COLO668 (cell line): ENCODE measurements around the gene GABRD.
A peak's percentile ranks its signal among the peaks of the same experiment; 100 is the strongest.
"Not testable (repeated sequence)": the region's sequence is repeated elsewhere in the genome, so short reads cannot be mapped to it uniquely, and the experiment has no call there.

Experiments used
- DNase-seq: peaks from one replicate; lab custom pipeline; 2025; ENCODE audit not compliant: unreplicated experiment; lab: John Stamatoyannopoulos, UW

Gene GABRD

DNA sequence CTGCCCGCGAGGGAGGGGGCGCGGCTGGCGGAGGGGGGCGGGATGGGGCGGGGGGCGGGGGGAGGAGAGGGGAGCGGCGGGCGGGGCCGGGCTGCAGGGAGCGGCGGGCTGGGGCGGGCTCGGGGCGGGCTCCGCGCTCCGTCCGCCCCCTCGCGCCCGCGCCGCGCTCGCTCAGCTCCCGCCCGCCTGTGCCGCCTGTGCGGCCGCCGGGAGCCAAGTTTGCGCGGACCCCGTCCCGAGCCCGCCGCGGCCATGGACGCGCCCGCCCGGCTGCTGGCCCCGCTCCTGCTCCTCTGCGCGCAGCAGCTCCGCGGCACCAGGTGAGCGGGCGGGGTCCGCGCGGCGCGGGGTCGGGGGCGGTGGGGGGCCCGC lies at the start of gene GABRD:
Gene GABRD (plus strand): TSS at position 174 of the 372 bp plus-strand sequence. CDS start 79 bp downstream, at position 253.
- DNase-seq = peak; percentile 53

DNA sequence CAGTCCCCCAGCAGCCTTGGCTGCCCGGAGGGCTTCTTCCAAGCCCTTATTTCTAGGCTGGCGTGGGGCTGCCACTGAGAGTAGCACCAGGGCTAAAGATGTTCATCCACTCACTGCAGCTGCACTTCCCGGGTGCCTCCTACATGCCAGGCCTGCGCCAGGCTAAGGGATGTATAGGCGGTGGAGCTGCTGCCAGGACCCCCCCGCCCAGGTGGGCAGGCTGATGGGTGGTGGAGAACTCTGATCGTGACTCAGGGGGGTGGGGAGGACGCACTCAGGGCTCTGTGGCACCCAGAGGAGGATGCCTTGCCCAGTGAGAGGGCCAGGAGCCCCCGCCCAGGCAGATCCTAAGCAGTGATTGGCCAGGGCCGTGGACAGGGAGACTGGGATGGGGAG lies 49.6 kb upstream of the GABRD start:
- no peak for DNase-seq

DNA sequence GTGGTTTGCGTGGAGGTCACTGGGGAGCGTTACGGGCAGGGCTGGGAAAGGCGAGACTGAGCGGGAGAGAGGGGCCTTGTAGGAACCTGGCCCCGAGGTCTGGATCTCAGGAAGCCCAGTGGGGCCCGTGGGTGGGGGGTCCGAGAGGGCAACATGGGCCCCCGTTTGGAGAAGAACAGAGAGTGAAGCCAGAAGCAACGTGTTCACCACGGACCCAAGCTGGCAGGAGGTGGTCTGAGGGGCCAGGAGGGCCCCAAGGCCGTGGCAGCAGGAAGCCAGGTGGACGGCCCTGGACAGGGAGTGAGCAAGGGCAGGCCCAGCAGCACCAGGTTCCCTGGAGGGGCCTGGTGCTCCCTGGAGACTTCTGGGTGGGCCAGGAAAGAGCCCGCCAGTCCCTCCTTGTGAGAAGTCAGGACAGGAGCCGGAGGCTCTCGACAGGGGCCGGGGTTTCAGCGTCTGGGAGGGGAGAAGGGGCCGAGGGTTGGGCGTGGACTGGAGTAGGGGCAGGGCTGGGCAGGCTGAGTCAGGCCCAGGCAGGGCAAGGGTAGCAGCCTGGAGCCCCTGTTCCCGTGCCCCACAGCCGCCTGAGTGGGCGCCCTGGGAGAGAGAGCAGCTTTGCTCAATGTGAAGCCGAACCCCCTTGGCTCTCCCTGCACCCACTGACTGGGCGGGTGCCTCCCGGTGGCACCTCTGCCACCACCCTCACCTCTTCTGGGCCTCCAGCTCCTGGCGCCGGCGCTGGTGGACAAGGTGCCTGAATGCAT lies 49.0 kb upstream of the GABRD start:
- no peak for DNase-seq

DNA sequence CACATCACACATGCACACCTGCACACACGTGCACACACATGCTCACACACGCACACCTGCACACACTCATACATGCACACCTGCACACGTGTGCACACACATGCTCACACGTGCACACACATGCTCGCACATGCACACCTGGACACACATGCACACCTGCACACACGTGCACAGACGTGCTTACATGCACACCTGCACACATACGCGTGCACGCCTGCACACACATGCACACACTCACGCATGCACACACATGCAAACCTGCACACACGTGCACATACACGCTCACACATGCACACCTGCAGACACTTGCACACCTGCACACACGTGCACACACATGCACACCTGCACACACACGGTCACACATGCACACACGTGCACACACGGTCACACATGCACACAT lies 48.1 kb upstream of the GABRD start:
- no peak for DNase-seq

- DNase-seq = no peak
These were observed 47.5 kb upstream of the GABRD start for GRCh38 chr1:1971688-1972087.

DNA sequence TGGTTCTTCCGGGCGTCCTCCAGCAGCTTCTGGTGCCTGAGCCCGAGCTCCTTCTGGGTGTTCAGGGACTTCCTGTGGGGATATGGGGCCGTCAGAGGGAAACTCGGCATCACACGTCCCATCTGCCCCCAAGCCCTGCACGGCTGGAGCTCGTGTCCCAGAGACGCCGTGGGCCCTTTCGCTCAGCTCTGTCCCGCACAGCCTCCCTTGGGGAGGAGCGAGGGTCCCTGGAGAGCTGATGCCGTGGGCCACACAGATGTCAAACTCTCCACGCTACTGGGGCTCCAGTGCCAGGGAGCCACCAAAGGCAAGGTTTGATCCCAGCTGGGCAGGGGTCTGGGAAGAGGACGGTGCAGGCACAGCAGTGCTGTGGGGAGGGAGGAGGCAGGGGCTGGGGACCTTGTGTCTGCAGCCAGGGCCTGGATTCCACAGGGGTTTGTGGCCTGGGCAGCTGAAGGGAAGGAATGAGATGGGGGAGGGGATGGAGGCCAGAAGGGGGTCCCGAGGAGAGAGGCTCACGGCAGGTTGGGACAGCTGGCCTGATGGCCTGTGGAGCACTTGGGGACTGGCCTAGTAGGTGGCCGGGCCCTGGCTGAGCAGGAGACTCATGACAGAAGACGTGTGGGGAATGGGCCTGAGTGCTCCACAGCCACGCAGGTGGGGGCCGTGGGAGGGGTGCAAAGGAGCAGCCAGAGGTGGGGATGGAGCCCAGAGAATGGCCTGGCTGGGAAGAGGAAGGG lies 46.0 kb upstream of the GABRD start:
- no peak for DNase-seq

- peak; percentile 66 for DNase-seq
These were observed 45.2 kb upstream of the GABRD start for GRCh38 chr1:1973716-1974642.

GRCh38 chr1:1974834-1975233 lies 44.3 kb upstream of the GABRD start:
- no peak for DNase-seq

DNA sequence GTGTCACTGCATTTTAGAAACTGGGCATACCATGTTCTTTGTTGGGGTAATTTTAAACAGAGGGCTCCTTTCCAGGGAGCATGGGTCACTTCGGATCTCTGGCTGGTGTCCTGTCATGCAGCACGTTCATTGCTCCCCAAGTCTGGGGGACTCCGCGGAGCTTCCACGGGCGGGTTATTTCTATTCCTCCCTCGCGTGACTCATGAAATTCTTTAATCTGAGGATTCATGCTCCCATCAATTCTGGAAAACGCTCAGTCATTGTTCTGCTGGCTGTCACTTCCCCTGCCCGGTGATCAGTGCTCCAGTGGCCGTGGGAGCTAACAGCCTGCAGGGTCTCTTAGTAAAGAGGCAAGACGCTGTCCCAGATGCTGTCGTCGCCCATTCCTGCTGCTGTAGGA lies 43.6 kb upstream of the GABRD start:
- DNase-seq = no peak

GRCh38 chr1:1976031-1976430 lies 43.1 kb upstream of the GABRD start:
- no peak for DNase-seq

- DNase-seq = no peak
These were observed 41.0 kb upstream of the GABRD start for GRCh38 chr1:1978108-1978507.

GRCh38 chr1:1978690-1979481 lies 40.3 kb upstream of the GABRD start:
- not testable (repeated sequence) for DNase-seq

DNA sequence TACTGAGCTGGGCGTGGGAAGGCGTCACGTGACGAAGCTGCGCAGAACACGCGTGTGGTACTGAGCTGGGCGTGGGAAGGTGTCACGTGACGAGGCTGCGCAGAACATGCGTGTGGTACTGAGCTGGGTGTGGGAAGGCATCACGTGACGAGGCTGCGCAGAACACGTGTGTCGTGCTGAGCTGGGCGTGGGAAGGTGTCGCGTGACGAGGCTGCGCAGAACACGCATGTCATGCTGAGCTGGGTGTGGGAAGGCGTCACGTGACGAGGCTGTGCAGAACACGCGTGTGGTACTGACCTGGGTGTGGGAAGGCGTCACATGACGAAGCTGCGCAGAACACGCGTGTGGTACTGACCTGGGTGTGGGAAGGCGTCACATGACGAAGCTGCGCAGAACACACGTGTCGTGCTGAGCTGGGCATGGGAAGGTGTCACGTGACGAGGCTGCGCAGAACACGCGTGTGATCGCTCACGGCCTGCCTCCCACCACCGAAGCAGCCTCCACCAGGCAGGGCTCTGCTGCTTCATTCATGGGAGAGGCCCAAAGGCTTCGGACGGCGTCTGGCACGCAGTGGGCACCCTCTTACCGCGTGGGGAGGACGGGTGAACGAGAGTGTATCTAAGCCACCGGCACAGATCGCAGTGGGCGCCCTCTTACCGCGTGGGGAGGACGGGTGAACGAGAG lies 39.5 kb upstream of the GABRD start:
- no peak for DNase-seq

DNA sequence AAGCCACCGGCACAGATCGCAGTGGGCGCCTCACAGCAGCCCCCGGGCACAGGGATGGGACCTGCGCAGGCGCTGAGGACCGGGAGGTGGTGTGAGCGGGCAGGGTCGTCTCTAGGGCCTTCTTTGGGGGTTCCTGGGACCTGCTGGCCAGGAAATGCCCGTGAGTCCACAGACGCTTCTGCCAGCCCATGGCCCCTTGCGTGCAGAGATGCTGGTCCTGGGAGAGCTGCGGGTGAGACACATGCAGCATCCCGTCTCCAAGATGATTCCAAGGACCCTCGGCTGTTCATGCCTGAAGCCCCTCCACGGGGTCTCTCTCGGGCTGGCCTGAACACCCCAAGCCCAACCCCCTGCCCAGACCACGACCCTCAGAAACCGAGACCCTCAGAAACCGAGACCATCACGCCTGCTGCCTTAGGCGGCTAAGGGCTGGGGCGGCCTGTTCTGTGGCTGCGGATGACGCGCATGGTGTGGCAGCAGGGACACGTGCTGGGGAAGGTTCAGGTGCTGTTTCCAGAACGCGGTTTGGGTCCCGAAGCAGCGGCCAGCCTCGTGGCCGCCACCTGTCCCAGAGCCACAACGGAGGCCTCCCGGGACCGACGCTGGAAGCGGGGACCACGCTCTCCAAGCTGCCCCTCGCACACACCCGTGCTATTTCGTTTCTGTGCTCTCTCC lies 38.5 kb upstream of the GABRD start:
- DNase-seq = no peak

GRCh38 chr1:1981142-1981500 lies 38.0 kb upstream of the GABRD start:
- no peak for DNase-seq

- DNase-seq = not testable (repeated sequence)
These were observed 37.4 kb upstream of the GABRD start for GRCh38 chr1:1981631-1982327.

DNA sequence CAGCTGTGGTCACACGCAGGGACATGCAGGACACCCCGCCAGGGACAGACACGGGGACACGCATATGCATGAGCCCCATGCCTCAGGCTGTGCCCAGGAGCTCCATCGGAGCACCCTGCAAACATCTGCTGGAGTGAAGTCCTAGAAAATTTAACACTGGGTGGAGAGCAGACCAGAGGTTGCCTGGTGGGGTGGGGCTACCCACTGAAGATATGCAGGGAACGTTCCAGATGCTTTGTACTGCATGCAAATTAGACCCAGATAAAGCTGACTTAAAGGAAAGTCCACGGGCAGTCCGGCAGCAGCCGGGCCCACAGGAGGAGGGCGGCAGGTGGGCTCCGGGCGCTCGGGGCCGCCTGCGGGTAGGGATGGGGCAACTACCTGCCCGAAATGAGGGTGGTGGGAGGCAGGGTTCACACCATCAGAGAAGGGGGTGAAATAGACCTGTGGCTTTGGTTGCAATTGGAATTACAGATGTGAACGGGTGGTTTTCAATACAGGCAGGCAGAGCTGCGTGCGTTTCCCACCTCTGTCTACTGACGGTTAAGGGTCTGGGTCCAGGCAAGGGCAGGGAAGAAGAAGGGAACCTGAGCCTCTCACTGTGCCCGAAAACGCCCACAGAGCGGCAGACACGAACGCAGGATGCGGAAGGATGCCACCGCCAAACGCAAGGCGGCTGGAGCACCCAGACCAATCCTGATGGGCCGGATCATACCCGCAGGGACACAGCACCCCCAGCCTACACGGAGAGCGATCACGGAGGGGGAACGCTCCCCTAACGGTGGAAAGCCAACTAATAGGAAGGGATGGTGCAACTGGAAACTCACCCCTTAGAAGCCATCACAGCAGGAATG lies 36.5 kb upstream of the GABRD start:
- no peak for DNase-seq

DNA sequence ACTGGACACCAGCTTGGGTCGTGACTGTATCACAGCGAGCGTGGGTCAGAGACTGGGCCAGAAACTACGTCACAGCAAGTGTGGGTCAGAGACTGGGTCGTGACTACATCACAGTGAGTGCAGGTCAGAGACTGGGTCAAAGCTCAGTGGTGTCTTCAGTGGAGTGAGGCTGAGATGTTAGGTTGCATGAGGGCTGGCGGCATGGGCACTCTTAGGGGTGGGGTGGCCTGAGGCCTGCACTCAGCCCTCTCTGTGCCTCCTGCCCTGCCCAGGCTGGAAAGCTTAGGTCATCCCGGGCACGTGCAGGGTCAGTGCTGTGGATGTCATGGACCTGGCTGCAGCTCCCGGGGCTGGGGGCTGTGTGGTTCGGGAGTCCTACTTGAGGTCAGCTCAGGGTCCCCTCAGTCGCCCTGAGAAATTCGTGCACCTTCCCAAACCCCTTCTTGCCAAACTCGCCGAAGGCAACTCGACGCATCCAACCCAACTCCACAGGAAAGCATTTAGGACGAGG lies 34.5 kb upstream of the GABRD start:
- no peak for DNase-seq
